Suprapubic skin (tissue), 4 donors: ENCODE measurements around the gene DDX28. TPM values are rescaled to one million over a fixed set of nuclear protein-coding genes. Genes with fewer than 3 reads are reported as not detected.

Experiments used
- DNase-seq, 2 donors: peaks; one replicate each; pipeline ENCODE4 v3.0.0-alpha.2; 2019; ENCODE audit warnings: low spot score in 2 of 2
- H3K27ac ChIP-seq: fragments of 200-600 bp; sonication (generic); one replicate; pipeline ENCODE4 v1.5.1; 2019
- H3K27me3 ChIP-seq: fragments of 200-600 bp; sonication (generic); one replicate; pipeline ENCODE4 v1.5.1; 2019
- H3K36me3 ChIP-seq: fragments of 200-600 bp; sonication (generic); one replicate; pipeline ENCODE4 v1.5.1; 2019
- H3K4me1 ChIP-seq: fragments of 200-600 bp; sonication (generic); one replicate; pipeline ENCODE4 v1.5.1; 2019
- H3K4me3 ChIP-seq: fragments of 200-600 bp; sonication (generic); one replicate; pipeline ENCODE4 v1.5.1; 2019; ENCODE audit warnings: mild to moderate bottlenecking
- H3K9me3 ChIP-seq: fragments of 200-600 bp; sonication (generic); one replicate; pipeline ENCODE4 v1.5.1; 2019
- CTCF ChIP-seq, 2 donors: fragments of 200-600 bp in 1 of 2; fragments of 450-650 bp in 1 of 2; sonication (generic) in 1 of 2; IDR thresholded peaks; one replicate each; pipeline ENCODE4 v1.5.1; 2016 to 2019; ENCODE audit warnings: antibody characterized with exemption in 2 of 2, mild to moderate bottlenecking in 1 of 2, moderate library complexity in 1 of 2
- EP300 ChIP-seq: sonication (generic); formaldehyde crosslinking; IDR thresholded peaks from one replicate; pipeline ENCODE4 v1.6.1; 2017; ENCODE audit warnings: antibody characterized with exemption
- POLR2A ChIP-seq, 2 donors: fragments of 450-650 bp; IDR thresholded peaks; one replicate each; pipeline ENCODE4 v1.6.1; 2017; ENCODE audit warnings: antibody characterized with exemption in 2 of 2, mild to moderate bottlenecking in 2 of 2, moderate library complexity in 2 of 2
- POLR2AphosphoS5 ChIP-seq, 3 donors: sonication (generic); formaldehyde crosslinking; IDR thresholded peaks; one replicate each; pipeline ENCODE4 v1.6.1; 2017; ENCODE audit warnings: antibody characterized with exemption in 3 of 3
- WGBS: methylation state at CpG from one replicate; pipeline ENCODE4 v1.1.5; 2018; 5-methylcytosine and 5-hydroxymethylcytosine counted together
- total RNA-seq, 4 donors: library from RNA; depleted of rRNA; stranded (reverse); fragments of >200 nt; gene quantifications; one replicate each; pipeline ENCODE4 v1.1.0, GENCODE V29; 2016

The DDX28 gene
- total RNA-seq, 4 donors from 2014 or later = 9.0 to 22.5 (median 13.0) TPM

- H3K4me3 ChIP-seq = no peak overlapping the region
- H3K9me3 ChIP-seq = no peaks in the 10 kb centered on the region
- WGBS = 70% methylated on average over 9 of the region's 9 CpGs
- TF ChIP-seq POLR2AphosphoS5 (IDR thresholded peaks at IDR 0.05) = no peak
- no peak for TF ChIP-seq EP300
- TF ChIP-seq CTCF (IDR thresholded peaks at IDR 0.05) = no peak
- no peak for TF ChIP-seq POLR2A (IDR thresholded peaks at IDR 0.05)
- H3K27ac ChIP-seq = no peak overlapping the region
- no peak for DNase-seq
- no peaks in the 10 kb centered on the region for H3K27me3 ChIP-seq
- peaks cover 28% of the 10 kb centered on the region for H3K4me1 ChIP-seq
- no peaks in the 10 kb centered on the region for H3K36me3 ChIP-seq
These were observed 13.8 kb downstream of the DDX28 start for GRCh38 chr16:68009157-68009735.

- Histone ChIP-seq H3K27ac (peak overlapping the region; percentile 78), H3K36me3 (no peaks in the 10 kb centered on the region), H3K9me3 (no peaks in the 10 kb centered on the region), H3K4me3 (no peak overlapping the region), H3K4me1 (peaks cover 22% of the 10 kb centered on the region), H3K27me3 (no peaks in the 10 kb centered on the region)
- DNase-seq = no peak
- 32% methylated on average over 6 of the region's 6 CpGs for WGBS
- no peak for TF ChIP-seq CTCF (IDR thresholded peaks at IDR 0.05)
- TF ChIP-seq POLR2A (IDR thresholded peaks at IDR 0.05) = peak in 1 of 2 donors; percentile 4
- TF ChIP-seq EP300 = no peak
- no peak for TF ChIP-seq POLR2AphosphoS5 (IDR thresholded peaks at IDR 0.05)
These were observed 17.2 kb downstream of the DDX28 start for GRCh38 chr16:68005786-68006286.

GRCh38 chr16:68005211-68005610 is 17.8 kb downstream of the DDX28 start:
- no peak for DNase-seq
- peaks cover 22% of the 10 kb centered on the region for H3K4me1 ChIP-seq
- no peak for TF ChIP-seq POLR2AphosphoS5 (IDR thresholded peaks at IDR 0.05)
- no peak for TF ChIP-seq POLR2A (IDR thresholded peaks at IDR 0.05)
- TF ChIP-seq EP300 = no peak
- TF ChIP-seq CTCF (IDR thresholded peaks at IDR 0.05) = no peak
- H3K4me3 ChIP-seq = no peak overlapping the region
- H3K9me3 ChIP-seq = no peaks in the 10 kb centered on the region
- H3K27me3 ChIP-seq = no peaks in the 10 kb centered on the region
- H3K36me3 ChIP-seq = no peaks in the 10 kb centered on the region
- 83% methylated on average over 9 of the region's 9 CpGs for WGBS
- H3K27ac ChIP-seq = peak overlapping the region; percentile 78

- TF ChIP-seq POLR2AphosphoS5 (IDR thresholded peaks at IDR 0.05) = no peak
- no peak for TF ChIP-seq POLR2A (IDR thresholded peaks at IDR 0.05)
- no peak for TF ChIP-seq CTCF (IDR thresholded peaks at IDR 0.05)
- no peak overlapping the region for H3K27ac ChIP-seq
- peaks cover 22% of the 10 kb centered on the region for H3K4me1 ChIP-seq
- H3K36me3 ChIP-seq = no peaks in the 10 kb centered on the region
- WGBS = 85% methylated on average over 4 of the region's 4 CpGs
- no peak for DNase-seq
- H3K27me3 ChIP-seq = no peaks in the 10 kb centered on the region
- no peak overlapping the region for H3K4me3 ChIP-seq
- H3K9me3 ChIP-seq = no peaks in the 10 kb centered on the region
These were observed 20.0 kb downstream of the DDX28 start for GRCh38 chr16:68003031-68003430.

- H3K27ac ChIP-seq = peak overlapping the region; percentile 39
- H3K9me3 ChIP-seq = no peaks in the 10 kb centered on the region
- WGBS = 45% methylated on average over 3 of the region's 3 CpGs
- no peaks in the 10 kb centered on the region for H3K36me3 ChIP-seq
- no peak overlapping the region for H3K4me3 ChIP-seq
- peaks cover 10% of the 10 kb centered on the region for H3K4me1 ChIP-seq
- TF ChIP-seq POLR2A (IDR thresholded peaks at IDR 0.05) (no peak), POLR2AphosphoS5 (IDR thresholded peaks at IDR 0.05) (no peak), CTCF (IDR thresholded peaks at IDR 0.05) (no peak)
- H3K27me3 ChIP-seq = no peaks in the 10 kb centered on the region
- no peak for DNase-seq
These were observed 22.6 kb downstream of the DDX28 start for GRCh38 chr16:68000450-68000849.
